Sigmoid colon (tissue), 7 donors: Measurements from ENCODE around the gene ZNF556. TPM values are rescaled to one million over a fixed set of nuclear protein-coding genes. Genes with fewer than 3 reads are reported as not detected.

Experiments used
- DNase-seq: peaks from one replicate; pipeline ENCODE4 v3.0.0-alpha.2; 2019
- H3K27ac ChIP-seq, 4 donors: fragments of 200-600 bp; sonication (generic); one replicate each; pipeline ENCODE4 v1.5.1; 2016 to 2019; ENCODE audit warnings: mild to moderate bottlenecking in 1 of 4
- H3K27me3 ChIP-seq, 3 donors: fragments of 200-600 bp; sonication (generic); one replicate each; pipeline ENCODE4 v1.5.1; 2019; ENCODE audit warnings: mild to moderate bottlenecking in 1 of 3
- H3K36me3 ChIP-seq, 4 donors: fragments of 200-600 bp; sonication (generic); one replicate each; pipeline ENCODE4 v1.5.1; 2016 to 2019
- H3K4me1 ChIP-seq, 4 donors: fragments of 200-600 bp; sonication (generic); one replicate each; pipeline ENCODE4 v1.5.1; 2017 to 2019
- H3K4me3 ChIP-seq, 4 donors: fragments of 200-600 bp; sonication (generic); one replicate each; pipeline ENCODE4 v1.5.1; 2017 to 2019; ENCODE audit warnings: mild to moderate bottlenecking in 2 of 4, moderate library complexity in 1 of 4
- H3K9me3 ChIP-seq, 4 donors: fragments of 200-600 bp in 3 of 4; sonication (generic) in 3 of 4; one replicate each; pipeline versions ENCODE4 v1.5.1 to v1.6.1; 2013 to 2019
- CTCF ChIP-seq, 4 experiments: fragments of 450-650 bp in 3 of 4; fragments of 200-600 bp in 1 of 4; IDR thresholded peaks; one replicate each; pipeline ENCODE4 v1.5.1; 2016 to 2019; ENCODE audit warnings: antibody characterized with exemption in 4 of 4, mild to moderate bottlenecking in 3 of 4, moderate library complexity in 2 of 4
- EP300 ChIP-seq, 4 donors: sonication (generic); formaldehyde crosslinking; IDR thresholded peaks; one replicate each; pipeline ENCODE4 v1.6.1; 2017; ENCODE audit warnings: antibody characterized with exemption in 4 of 4
- POLR2A ChIP-seq, 2 donors: fragments of 450-650 bp; IDR thresholded peaks; one replicate each; pipeline ENCODE4 v1.6.1; 2016; ENCODE audit warnings: antibody characterized with exemption in 2 of 2, mild to moderate bottlenecking in 2 of 2, moderate library complexity in 2 of 2
- POLR2AphosphoS5 ChIP-seq, 4 donors: sonication (generic); formaldehyde crosslinking; IDR thresholded peaks; one replicate each; pipeline ENCODE4 v1.6.1; 2017; ENCODE audit warnings: antibody characterized with exemption in 4 of 4
- WGBS, 2 donors: extraction: QIAGEN DNeasy Blood & Tissue Kit; methylation state at CpG; one replicate each; pipeline ENCODE4 v1.1.7; 2013; 5-methylcytosine and 5-hydroxymethylcytosine counted together
- intact Hi-C: fragments of 100-400 bp; cut with DNase I; formaldehyde crosslinking; loops from one replicate; pipeline ENCODE4 v1.15.1; 2023
- polyA plus RNA-seq, 3 donors: library from polyadenylated mRNA; stranded (reverse); fragments of 200-250 nt; gene quantifications; one replicate each; pipeline ENCODE4 v1.2.3, GENCODE V29; 2013
- total RNA-seq, 4 donors: library from RNA; depleted of rRNA; stranded (reverse); fragments of >200 nt; gene quantifications; one replicate each; pipeline ENCODE4 v1.1.0, GENCODE V29; 2016
- donor health status: healthy with polysubstance abuse.
- donor health status: Bipolar disorder and iron deficiency.
- donor health status: healthy.

Gene ZNF556
- total and polyA plus RNA-seq, 7 donors: not detected

GRCh38 chr19:2926341-2927031 lies 59.4 kb downstream of the ZNF556 start:
- Histone ChIP-seq H3K4me3 (no peak overlapping the region), H3K9me3 (peaks cover 0 to under 1% (median 0%) of the 10 kb centered on the region in 4 donors), H3K4me1 (peaks cover 0 to 17% (median 13%) of the 10 kb centered on the region in 4 donors), H3K27ac (no peak overlapping the region), H3K27me3 (no peaks in the 10 kb centered on the region), H3K36me3 (no peaks in the 10 kb centered on the region)
- no peak for DNase-seq
- intact Hi-C loops: no loop called here
- WGBS, 2 donors: 92 to 95% methylated on average over 53 of the region's 53 CpGs
- TF ChIP-seq EP300 (IDR thresholded peaks at IDR 0.05) (no peak), POLR2AphosphoS5 (IDR thresholded peaks at IDR 0.05) (no peak), POLR2A (IDR thresholded peaks at IDR 0.05) (no peak), CTCF (IDR thresholded peaks at IDR 0.05) (no peak)

DNA sequence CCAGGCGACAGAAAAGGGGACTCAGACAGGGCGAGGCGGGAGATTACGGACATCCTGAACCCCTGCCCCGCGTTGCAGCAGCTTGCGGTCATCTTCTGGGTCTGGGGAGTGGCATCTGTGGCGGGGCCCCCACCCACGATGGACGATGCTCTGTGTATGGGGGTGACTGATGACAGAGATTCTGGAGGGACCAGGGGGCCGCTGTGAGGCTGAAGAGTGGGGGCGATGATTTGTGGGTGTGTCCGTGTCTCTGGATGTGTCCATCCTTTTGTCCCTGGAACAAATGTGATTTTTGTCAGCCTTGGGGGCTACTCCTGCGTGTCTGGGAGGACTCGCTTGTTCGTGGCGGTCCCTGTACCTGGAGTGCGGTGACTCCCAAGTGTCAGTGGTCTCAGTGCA lies 59.9 kb downstream of the ZNF556 start:
- Histone ChIP-seq H3K27me3 (no peaks in the 10 kb centered on the region), H3K9me3 (peaks cover 0 to 4% (median 0%) of the 10 kb centered on the region in 4 donors), H3K36me3 (no peaks in the 10 kb centered on the region), H3K4me3 (no peak overlapping the region), H3K27ac (no peak overlapping the region), H3K4me1 (peaks cover 0 to 17% (median 13%) of the 10 kb centered on the region in 4 donors)
- TF ChIP-seq CTCF (IDR thresholded peaks at IDR 0.05): no peak
- TF ChIP-seq POLR2A (IDR thresholded peaks at IDR 0.05): no peak
- TF ChIP-seq EP300 (IDR thresholded peaks at IDR 0.05): no peak
- 95 to 98% methylated on average over 18 of the region's 18 CpGs for WGBS, 2 donors
- no peak for DNase-seq
- intact Hi-C loops: no loop called here

Other genes with a start within 250 kb of the ZNF556 start
- 1 to 10 TPM; 1.8 to 8.0 (median 3.0) TPM for gene GNG7, start 164.6 kb upstream of the ZNF556 start, total RNA-seq
- gene GNG7, start 164.6 kb upstream of the ZNF556 start, polyA plus RNA-seq: 1 to 10 TPM; 1.2 to 6.8 (median 1.8) TPM
- gene DIRAS1, start 146.0 kb upstream of the ZNF556 start, total RNA-seq: 1 to 10 TPM in 2 of 4 donors, under 1 TPM in 2; 0.33 to 2.2 (median 1.2) TPM
- 1 to 10 TPM in 2 of 3 donors, under 1 TPM in 1; 0.60 to 1.6 (median 1.6) TPM for gene DIRAS1, start 146.0 kb upstream of the ZNF556 start, polyA plus RNA-seq
- 10 to 100 TPM; 15.5 to 21.7 (median 17.5) TPM for gene SLC39A3, start 127.3 kb upstream of the ZNF556 start, total RNA-seq
- 10 to 100 TPM in 1 of 3 donors, 1 to 10 TPM in 2; 7.2 to 35.4 (median 7.4) TPM for gene SLC39A3, start 127.3 kb upstream of the ZNF556 start, polyA plus RNA-seq
- 10 to 100 TPM; 42.5 to 48.1 (median 45.2) TPM for gene SGTA, start 84.1 kb upstream of the ZNF556 start, total RNA-seq
- 10 to 100 TPM; 51.1 to 80.7 (median 55.0) TPM for gene SGTA, start 84.1 kb upstream of the ZNF556 start, polyA plus RNA-seq
- 10 to 100 TPM; 23.2 to 61.8 (median 33.9) TPM for gene THOP1, start 81.8 kb upstream of the ZNF556 start, total RNA-seq
- gene THOP1, start 81.8 kb upstream of the ZNF556 start, polyA plus RNA-seq: 10 to 100 TPM; 30.0 to 97.0 (median 51.1) TPM
- gene ZNF554, start 47.5 kb upstream of the ZNF556 start, total RNA-seq: 1 to 10 TPM; 3.3 to 8.1 (median 4.2) TPM
- 1 to 10 TPM; 1.2 to 2.5 (median 2.4) TPM for gene ZNF554, start 47.5 kb upstream of the ZNF556 start, polyA plus RNA-seq
- 10 to 100 TPM in 1 of 4 donors, 1 to 10 TPM in 3; 4.3 to 10.3 (median 6.3) TPM for gene ZNF555, start 25.9 kb upstream of the ZNF556 start, total RNA-seq
- gene ZNF555, start 25.9 kb upstream of the ZNF556 start, polyA plus RNA-seq: 1 to 10 TPM in 2 of 3 donors, under 1 TPM in 1; 0.92 to 2.4 (median 2.1) TPM
- gene ZNF57, start 33.6 kb downstream of the ZNF556 start, total RNA-seq: 1 to 10 TPM; 1.4 to 6.1 (median 1.9) TPM
- gene ZNF57, start 33.6 kb downstream of the ZNF556 start, polyA plus RNA-seq: 10 to 100 TPM in 2 of 3 donors, 1 to 10 TPM in 1; 7.1 to 16.8 (median 12.9) TPM
- 1 to 10 TPM; 3.4 to 8.2 (median 5.3) TPM for gene ZNF77, start 77.6 kb downstream of the ZNF556 start, total RNA-seq
- 1 to 10 TPM; 1.8 to 2.7 (median 2.1) TPM for gene ZNF77, start 77.6 kb downstream of the ZNF556 start, polyA plus RNA-seq
- under 1 TPM in 3 of 4 donors, not detected in 1; 0.71 to 0.99 (median 0.81) TPM for gene TLE6, start 110.2 kb downstream of the ZNF556 start, total RNA-seq
- 1 to 10 TPM; 1.8 to 7.2 (median 3.0) TPM for gene TLE6, start 110.2 kb downstream of the ZNF556 start, polyA plus RNA-seq
- gene TLE2, start 161.9 kb downstream of the ZNF556 start, total RNA-seq: 10 to 100 TPM; 27.8 to 66.5 (median 47.3) TPM
- 10 to 100 TPM; 10.9 to 20.9 (median 14.4) TPM for gene TLE2, start 161.9 kb downstream of the ZNF556 start, polyA plus RNA-seq
- 100 to 1,000 TPM; 581 to 711 (median 629) TPM for gene TLE5, start 195.2 kb downstream of the ZNF556 start, total RNA-seq
- gene TLE5, start 195.2 kb downstream of the ZNF556 start, polyA plus RNA-seq: 100 to 1,000 TPM; 561 to 714 (median 581) TPM
- gene GNA11, start 227.0 kb downstream of the ZNF556 start, total RNA-seq: 10 to 100 TPM; 43.2 to 52.5 (median 45.4) TPM
- gene GNA11, start 227.0 kb downstream of the ZNF556 start, polyA plus RNA-seq: 100 to 1,000 TPM in 2 of 3 donors, 10 to 100 TPM in 1; 90.1 to 151 (median 150) TPM